HepG2 (cell line): ENCODE results near the gene RNASE7. TPM values are rescaled to one million over a fixed set of nuclear protein-coding genes. Genes with fewer than 3 reads are reported as not detected.
A peak's percentile ranks its signal among the peaks of the same experiment; 100 is the strongest.

Source experiments
- CBFB ChIP-seq: sonication (generic); formaldehyde crosslinking; IDR thresholded peaks from 2 replicates; pipeline ENCODE4 v1.4.0; 2020; ENCODE audit warnings: missing genetic modification reagents
- CEBPG ChIP-seq: IDR thresholded peaks from 2 replicates; pipeline ENCODE4 v1.6.1; 2016
- FOXA1 ChIP-seq, 2 experiments: fragments of 450-650 bp in 1 of 2; sonication (generic) in 1 of 2; formaldehyde crosslinking in 1 of 2; IDR thresholded peaks; 2 replicates each; pipeline versions ENCODE4 v1.4.0 to v1.6.1; 2016 to 2020; ENCODE audit warnings: missing genetic modification reagents in 1 of 2
- FOXA3 ChIP-seq: IDR thresholded peaks from 2 replicates; pipeline ENCODE4 v1.6.1; 2016; ENCODE audit warnings: missing genetic modification reagents, missing compliant biosample characterization
- HDAC1 ChIP-seq: sonication (generic); formaldehyde crosslinking; IDR thresholded peaks from 2 replicates; pipeline ENCODE4 v1.5.1; 2020; ENCODE audit warnings: mild to moderate bottlenecking, missing genetic modification reagents
- HDAC2 ChIP-seq: sonication (generic); formaldehyde crosslinking; IDR thresholded peaks from 2 replicates; pipeline ENCODE4 v1.4.0; 2020; ENCODE audit warnings: missing genetic modification reagents
- HOXA7 ChIP-seq: sonication (generic); formaldehyde crosslinking; IDR thresholded peaks from 2 replicates; pipeline ENCODE4 v1.8.1; 2022; ENCODE audit warnings: mild to moderate bottlenecking, missing genetic modification reagents, moderate library complexity
- ISX ChIP-seq: sonication (generic); formaldehyde crosslinking; conservative IDR thresholded peaks from 2 replicates; pipeline ENCODE4 v1.5.0; 2020; ENCODE audit warnings: missing genetic modification reagents
- MIXL1 ChIP-seq: IDR thresholded peaks from 2 replicates; pipeline ENCODE4 v1.6.1; 2016
- PCBP2 ChIP-seq: fragments of 200-400 bp; formaldehyde crosslinking; optimal IDR thresholded peaks from 2 replicates; pipeline ENCODE3; 2018; ENCODE audit warnings: low read length, low read depth; ENCODE audit not compliant: poor library complexity, severe bottlenecking
- PLSCR1 ChIP-seq: sonication (generic); formaldehyde crosslinking; IDR thresholded peaks from 2 replicates; pipeline ENCODE4 v1.5.0; 2020; ENCODE audit warnings: missing genetic modification reagents, mild to moderate bottlenecking, borderline replicate concordance
- PRPF4 ChIP-seq: fragments of 200-400 bp; formaldehyde crosslinking; IDR thresholded peaks from 2 replicates; pipeline ENCODE4 v1.6.1; 2016; ENCODE audit warnings: low read length, low read depth; ENCODE audit not compliant: poor library complexity, severe bottlenecking
- RARG ChIP-seq: sonication (generic); formaldehyde crosslinking; IDR thresholded peaks from 2 replicates; pipeline ENCODE4 v1.4.0; 2020; ENCODE audit warnings: low read depth, mild to moderate bottlenecking, missing genetic modification reagents
- TBL1XR1 ChIP-seq: fragments of 150-350 bp; IDR thresholded peaks from 2 replicates; pipeline ENCODE4 v1.6.1; 2014; ENCODE audit warnings: borderline replicate concordance, low read length; ENCODE audit not compliant: partially characterized antibody
- ZBTB8A ChIP-seq: sonication (generic); formaldehyde crosslinking; IDR thresholded peaks from 2 replicates; pipeline ENCODE4 v1.4.0; 2020; ENCODE audit warnings: mild to moderate bottlenecking, low read depth, missing genetic modification reagents, borderline replicate concordance
- ZFP36L2 ChIP-seq: sonication (generic); formaldehyde crosslinking; IDR thresholded peaks from 2 replicates; pipeline ENCODE4 v1.4.0; 2020; ENCODE audit warnings: missing genetic modification reagents
- ZNF616 ChIP-seq: sonication (generic); formaldehyde crosslinking; IDR thresholded peaks from 2 replicates; pipeline ENCODE4 v1.5.0; 2020; ENCODE audit warnings: low read depth, mild to moderate bottlenecking, missing genetic modification reagents
- ZNF720 ChIP-seq: sonication (generic); formaldehyde crosslinking; IDR thresholded peaks from 2 replicates; pipeline ENCODE4 v1.4.0; 2020; ENCODE audit warnings: missing genetic modification reagents
- polyA plus RNA-seq, 8 experiments: library from polyadenylated mRNA; depleted of rRNA in 3 of 8; stranded (reverse) in 7 of 8; unstranded in 1 of 8; fragments of >200 nt; fragmentation: Illumina TruSeq in 4 of 8; extraction: Trizol in 4 of 8; gene quantifications; 2 replicates each; pipeline versions ENCODE4 v1.2.1 to v1.2.3, GENCODE V29; 2011 to 2016; ENCODE audit warnings: low read depth in 4 of 8, missing spikeins in 1 of 8, mixed read lengths in 1 of 8; ENCODE audit not compliant: insufficient read depth in 1 of 8
- total RNA-seq, 5 experiments: library from RNA; depleted of rRNA; stranded (reverse); fragments of >200 nt; fragmentation: Illumina TruSeq; extraction: Trizol; gene quantifications; 2 replicates each; pipeline ENCODE4 v1.2.3, GENCODE V29; 2016; ENCODE audit warnings: low read depth in 1 of 5
- TF ChIP-seq, protein P1 (sequence below): sonication (generic); formaldehyde crosslinking; IDR thresholded peaks from 2 replicates; pipeline ENCODE4 v1.4.0; 2020; ENCODE audit warnings: mild to moderate bottlenecking, missing genetic modification reagents
- TF ChIP-seq, protein P2 (sequence below): sonication (generic); formaldehyde crosslinking; IDR thresholded peaks from 2 replicates; pipeline ENCODE4 v1.5.0; 2020; ENCODE audit warnings: mild to moderate bottlenecking, missing genetic modification reagents
- TF ChIP-seq, protein P3 (sequence below): sonication (generic); formaldehyde crosslinking; IDR thresholded peaks from 2 replicates; pipeline ENCODE4 v1.4.0; 2020; ENCODE audit warnings: missing genetic modification reagents

The RNASE7 gene
- total and polyA plus RNA-seq, 2 of the 13 experiments (the other 11 are each of a cell fraction or from before 2014, with no cell fraction given): 0.04 TPM; not detected in 1

DNA sequence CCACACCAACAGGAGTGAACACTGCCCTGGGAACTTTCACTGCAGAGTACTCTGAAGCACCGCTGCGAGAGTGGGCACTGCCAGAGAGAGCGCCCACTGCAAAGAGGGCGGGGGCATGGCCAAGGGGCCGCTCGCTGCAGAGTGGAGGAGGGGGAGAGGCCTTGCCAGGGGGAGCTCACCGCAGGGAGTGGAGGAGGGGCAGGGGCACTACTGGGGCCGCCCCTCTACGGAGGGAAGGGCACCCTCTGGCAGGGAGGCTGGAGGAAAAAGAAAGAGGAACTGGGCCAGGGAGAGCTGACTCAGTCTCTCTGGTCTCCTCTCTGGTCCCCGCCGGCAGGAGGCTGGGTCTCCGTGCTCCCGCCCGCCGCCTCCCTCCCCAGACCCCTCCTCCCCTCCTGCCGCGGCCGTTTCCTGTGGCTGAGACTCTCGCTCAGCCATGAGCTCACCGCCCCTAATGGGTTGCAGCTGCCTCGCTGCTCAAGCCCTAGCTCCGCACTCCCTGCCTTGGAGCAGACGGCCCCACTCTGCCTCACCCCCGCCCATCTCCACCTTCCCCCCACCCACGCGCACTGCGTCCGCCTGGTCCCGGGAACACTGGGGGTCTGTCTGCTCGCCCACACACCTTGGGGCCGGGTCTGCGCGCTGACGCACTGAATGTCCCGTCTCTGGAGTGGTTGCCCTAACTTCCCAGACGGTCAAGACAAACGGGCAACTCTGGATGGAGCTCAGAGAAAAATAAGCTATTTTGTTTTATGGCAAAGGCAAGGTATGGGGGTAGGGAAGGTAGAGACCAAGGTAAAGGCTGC, 29.3 kb downstream of the RNASE7 start (continued):
- TF ChIP-seq PLSCR1 (no peak), ZNF720 (CRISPR knock-in tag) (no peak), ISX (no peak), PCBP2 (no peak), ZNF616 (CRISPR knock-in tag) (no peak), CEBPG (no peak), ZBTB8A (no peak), TBL1XR1 (no peak), HDAC2 (CRISPR knock-in tag) (no peak; the same call in 1 of the 2 replicates), ZFP36L2 (CRISPR knock-in tag) (no peak), HOXA7 (CRISPR knock-in tag) (peak; percentile 79; the same call in 1 of the 2 replicates), RARG (CRISPR knock-in tag) (no peak), MIXL1 (CRISPR knock-in tag) (no peak), PRPF4 (peak; percentile 44), HDAC1 (peak; percentile 81), FOXA3 (CRISPR knock-in tag) (no peak; the same call in 1 of the 2 replicates), FOXA1 (IDR thresholded peaks at IDR 0.05) (no peak), FOXA1 (CRISPR knock-in tag; IDR thresholded peaks at IDR 0.05) (no peak), CBFB (CRISPR knock-in tag) (no peak)
- TF ChIP-seq, protein P1, sequence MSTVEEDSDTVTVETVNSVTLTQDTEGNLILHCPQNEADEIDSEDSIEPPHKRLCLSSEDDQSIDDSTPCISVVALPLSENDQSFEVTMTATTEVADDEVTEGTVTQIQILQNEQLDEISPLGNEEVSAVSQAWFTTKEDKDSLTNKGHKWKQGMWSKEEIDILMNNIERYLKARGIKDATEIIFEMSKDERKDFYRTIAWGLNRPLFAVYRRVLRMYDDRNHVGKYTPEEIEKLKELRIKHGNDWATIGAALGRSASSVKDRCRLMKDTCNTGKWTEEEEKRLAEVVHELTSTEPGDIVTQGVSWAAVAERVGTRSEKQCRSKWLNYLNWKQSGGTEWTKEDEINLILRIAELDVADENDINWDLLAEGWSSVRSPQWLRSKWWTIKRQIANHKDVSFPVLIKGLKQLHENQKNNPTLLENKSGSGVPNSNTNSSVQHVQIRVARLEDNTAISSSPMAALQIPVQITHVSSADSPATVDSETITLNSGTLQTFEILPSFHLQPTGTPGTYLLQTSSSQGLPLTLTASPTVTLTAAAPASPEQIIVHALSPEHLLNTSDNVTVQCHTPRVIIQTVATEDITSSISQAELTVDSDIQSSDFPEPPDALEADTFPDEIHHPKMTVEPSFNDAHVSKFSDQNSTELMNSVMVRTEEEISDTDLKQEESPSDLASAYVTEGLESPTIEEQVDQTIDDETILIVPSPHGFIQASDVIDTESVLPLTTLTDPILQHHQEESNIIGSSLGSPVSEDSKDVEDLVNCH (CRISPR knock-in tag): no peak
- TF ChIP-seq, protein P2, sequence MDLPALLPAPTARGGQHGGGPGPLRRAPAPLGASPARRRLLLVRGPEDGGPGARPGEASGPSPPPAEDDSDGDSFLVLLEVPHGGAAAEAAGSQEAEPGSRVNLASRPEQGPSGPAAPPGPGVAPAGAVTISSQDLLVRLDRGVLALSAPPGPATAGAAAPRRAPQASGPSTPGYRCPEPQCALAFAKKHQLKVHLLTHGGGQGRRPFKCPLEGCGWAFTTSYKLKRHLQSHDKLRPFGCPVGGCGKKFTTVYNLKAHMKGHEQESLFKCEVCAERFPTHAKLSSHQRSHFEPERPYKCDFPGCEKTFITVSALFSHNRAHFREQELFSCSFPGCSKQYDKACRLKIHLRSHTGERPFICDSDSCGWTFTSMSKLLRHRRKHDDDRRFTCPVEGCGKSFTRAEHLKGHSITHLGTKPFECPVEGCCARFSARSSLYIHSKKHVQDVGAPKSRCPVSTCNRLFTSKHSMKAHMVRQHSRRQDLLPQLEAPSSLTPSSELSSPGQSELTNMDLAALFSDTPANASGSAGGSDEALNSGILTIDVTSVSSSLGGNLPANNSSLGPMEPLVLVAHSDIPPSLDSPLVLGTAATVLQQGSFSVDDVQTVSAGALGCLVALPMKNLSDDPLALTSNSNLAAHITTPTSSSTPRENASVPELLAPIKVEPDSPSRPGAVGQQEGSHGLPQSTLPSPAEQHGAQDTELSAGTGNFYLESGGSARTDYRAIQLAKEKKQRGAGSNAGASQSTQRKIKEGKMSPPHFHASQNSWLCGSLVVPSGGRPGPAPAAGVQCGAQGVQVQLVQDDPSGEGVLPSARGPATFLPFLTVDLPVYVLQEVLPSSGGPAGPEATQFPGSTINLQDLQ (CRISPR knock-in tag): 0 out of 2 replicates have a peak, but pooled peaks have one; percentile 12
- TF ChIP-seq, protein P3, sequence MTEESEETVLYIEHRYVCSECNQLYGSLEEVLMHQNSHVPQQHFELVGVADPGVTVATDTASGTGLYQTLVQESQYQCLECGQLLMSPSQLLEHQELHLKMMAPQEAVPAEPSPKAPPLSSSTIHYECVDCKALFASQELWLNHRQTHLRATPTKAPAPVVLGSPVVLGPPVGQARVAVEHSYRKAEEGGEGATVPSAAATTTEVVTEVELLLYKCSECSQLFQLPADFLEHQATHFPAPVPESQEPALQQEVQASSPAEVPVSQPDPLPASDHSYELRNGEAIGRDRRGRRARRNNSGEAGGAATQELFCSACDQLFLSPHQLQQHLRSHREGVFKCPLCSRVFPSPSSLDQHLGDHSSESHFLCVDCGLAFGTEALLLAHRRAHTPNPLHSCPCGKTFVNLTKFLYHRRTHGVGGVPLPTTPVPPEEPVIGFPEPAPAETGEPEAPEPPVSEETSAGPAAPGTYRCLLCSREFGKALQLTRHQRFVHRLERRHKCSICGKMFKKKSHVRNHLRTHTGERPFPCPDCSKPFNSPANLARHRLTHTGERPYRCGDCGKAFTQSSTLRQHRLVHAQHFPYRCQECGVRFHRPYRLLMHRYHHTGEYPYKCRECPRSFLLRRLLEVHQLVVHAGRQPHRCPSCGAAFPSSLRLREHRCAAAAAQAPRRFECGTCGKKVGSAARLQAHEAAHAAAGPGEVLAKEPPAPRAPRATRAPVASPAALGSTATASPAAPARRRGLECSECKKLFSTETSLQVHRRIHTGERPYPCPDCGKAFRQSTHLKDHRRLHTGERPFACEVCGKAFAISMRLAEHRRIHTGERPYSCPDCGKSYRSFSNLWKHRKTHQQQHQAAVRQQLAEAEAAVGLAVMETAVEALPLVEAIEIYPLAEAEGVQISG (CRISPR knock-in tag): peak; percentile 68
